Neural progenitor cell (in vitro differentiated cells): Measurements from ENCODE around the gene ANO1.

Experiments
- CTCF ChIP-seq: fragments of 200-600 bp; sonication (generic); IDR thresholded peaks from 2 replicates; pipeline ENCODE4 v1.5.1; 2017; ENCODE audit warnings: antibody characterized with exemption, mild to moderate bottlenecking
- EZH2 ChIP-seq: fragments of 200-600 bp; sonication (generic); IDR thresholded peaks from 2 replicates; pipeline ENCODE4 v1.6.1; 2017; ENCODE audit warnings: antibody characterized with exemption, mild to moderate bottlenecking, moderate library complexity

- TF ChIP-seq CTCF (no peak), EZH2 (no peak)
Observed at GRCh38 chr11:70206982-70207376, 128.9 kb downstream of the ANO1 start.
